HG03060 (cell line): Measurements from ENCODE around the gene ZNF608.
A peak's percentile ranks its signal among the peaks of the same experiment; 100 is the strongest.

ENCODE experiments used
- ATAC-seq: cut with Tn5 transposase; IDR thresholded peaks from one replicate; pipeline ENCODE4 v1.9.1; 2021; ENCODE audit warnings: low read depth, moderate number of reproducible peaks; ENCODE audit not compliant: unreplicated experiment

The ZNF608 gene

DNA sequence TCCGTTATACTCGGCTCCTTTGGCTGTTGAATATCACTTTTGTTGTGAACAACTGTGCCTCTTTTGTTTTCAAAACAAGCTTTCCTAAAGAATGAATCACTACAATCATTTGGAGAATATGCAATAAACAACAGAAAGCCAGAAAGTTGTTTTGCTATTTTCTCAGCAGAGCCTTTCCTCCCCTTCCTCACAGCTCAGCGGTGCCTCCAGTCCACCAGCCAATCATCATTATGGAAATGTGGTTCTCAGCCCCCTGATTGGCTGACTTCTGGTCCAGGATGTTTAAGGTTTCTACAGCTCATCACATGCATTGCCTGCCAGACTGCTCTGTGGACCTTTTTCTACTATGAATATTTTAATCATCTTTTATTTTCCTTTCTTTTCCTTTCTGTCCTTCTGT is 9.1 kb upstream of the ZNF608 start:
- no peak for ATAC-seq

DNA sequence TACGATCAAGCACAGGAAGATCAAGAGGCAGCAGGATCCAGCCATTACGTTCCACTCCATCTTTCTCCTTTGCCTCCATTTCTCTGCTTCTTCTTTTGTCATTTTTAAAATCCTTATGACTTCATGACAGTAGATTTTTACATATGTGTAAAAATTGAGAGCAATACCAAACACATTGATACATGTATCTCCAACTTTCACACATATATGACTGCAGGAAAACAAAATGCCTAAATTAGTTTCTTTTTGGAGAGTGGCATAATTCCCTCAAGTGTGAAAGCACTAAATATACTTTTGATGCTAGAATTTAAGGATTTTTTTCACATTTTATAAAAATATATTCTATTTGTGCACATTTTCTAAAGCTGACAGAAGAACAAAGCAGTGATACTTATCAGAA is 8.6 kb upstream of the ZNF608 start:
- no peak for ATAC-seq

DNA sequence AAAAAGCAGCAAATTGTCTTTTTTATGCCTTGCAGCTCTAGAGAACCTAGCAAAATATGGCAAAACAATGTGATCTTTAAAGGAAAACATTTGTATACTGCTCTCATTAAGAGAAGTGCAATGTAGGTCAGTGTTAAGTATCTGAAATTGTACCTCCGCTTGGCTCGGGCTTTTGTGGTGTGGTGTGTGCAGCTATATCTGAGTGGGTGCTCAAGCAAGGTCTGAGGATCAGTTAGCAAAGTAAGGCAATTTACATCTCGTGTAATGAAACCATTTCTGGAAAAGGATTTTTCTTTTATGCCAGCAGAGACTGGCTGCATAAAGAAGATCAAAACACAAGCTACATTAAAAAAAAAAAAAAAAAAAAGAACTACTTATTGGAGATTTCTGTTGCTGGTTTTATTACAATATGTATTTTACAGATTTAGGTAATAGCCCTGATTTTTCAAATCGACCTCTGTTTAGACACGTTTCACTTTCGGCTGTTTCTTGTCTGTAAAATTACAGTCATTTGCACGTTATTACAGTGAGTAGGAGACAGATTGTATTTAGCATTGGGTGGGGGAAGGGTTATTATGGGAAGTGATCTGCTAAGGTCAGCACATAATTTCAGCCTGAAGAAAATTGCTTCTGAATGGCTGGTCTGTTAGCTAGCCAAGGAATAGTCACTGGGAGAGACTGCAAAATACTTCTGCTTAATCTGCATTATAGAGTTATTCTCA is 7.9 kb upstream of the ZNF608 start:
- no peak for ATAC-seq

DNA sequence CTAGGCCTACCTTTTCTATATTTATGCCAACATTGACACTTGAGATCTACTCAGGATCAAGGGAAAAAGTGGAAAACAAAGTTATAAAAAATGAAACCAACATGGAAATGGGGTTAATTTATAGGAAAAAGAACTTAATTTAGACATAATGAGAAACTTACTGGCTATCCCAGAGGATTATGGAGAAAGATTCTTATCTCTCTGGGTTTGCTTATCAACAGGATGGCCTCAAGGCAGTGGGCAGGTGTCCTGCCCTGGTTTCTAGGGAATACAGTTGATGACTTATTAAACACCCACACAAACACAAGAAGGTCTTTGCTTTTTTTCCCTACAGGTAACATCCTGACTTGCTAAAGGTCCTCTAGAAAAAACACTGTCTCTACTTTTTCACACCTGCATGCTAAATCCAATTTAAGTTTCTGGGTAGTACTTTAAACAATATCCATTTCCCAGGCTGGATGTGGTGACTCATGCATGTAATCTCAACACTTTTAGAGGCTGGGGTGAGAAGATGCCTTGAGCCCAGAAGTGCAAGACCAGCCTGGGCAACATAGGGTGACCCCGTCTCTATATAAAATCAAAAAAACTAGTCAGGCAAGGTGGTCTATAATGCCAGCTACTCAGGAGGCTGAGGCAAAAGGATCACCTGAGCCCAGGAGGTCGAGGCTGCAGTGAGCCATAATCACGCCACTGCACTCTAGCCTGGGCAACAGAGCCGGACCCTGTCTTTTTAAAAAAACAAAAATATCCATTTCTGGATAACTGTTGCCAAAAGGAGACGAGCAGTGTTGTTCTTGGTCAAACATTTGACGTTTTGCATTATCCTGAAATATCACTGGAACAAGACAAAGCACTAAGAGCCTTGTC is 6.6 kb upstream of the ZNF608 start:
- no peak for ATAC-seq

DNA sequence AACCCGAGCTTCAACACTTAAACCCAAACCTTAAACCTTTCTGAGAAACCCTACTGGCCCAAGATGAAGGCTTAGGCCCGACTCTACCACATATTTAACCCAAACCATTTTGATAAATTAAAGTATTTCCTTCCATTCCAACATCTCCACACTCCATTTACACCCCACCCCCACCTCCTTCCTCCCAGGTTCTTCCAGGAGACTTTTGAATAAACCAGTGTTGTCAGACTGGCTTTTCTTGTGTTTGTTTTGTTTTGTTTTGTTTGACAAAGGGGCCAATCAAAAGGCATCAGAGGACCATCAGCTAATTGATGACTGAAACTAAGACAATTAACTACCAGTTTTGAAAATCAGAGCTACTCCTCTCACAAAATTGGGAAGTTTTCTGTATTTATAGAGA is 4.6 kb upstream of the ZNF608 start:
- no peak for ATAC-seq

DNA sequence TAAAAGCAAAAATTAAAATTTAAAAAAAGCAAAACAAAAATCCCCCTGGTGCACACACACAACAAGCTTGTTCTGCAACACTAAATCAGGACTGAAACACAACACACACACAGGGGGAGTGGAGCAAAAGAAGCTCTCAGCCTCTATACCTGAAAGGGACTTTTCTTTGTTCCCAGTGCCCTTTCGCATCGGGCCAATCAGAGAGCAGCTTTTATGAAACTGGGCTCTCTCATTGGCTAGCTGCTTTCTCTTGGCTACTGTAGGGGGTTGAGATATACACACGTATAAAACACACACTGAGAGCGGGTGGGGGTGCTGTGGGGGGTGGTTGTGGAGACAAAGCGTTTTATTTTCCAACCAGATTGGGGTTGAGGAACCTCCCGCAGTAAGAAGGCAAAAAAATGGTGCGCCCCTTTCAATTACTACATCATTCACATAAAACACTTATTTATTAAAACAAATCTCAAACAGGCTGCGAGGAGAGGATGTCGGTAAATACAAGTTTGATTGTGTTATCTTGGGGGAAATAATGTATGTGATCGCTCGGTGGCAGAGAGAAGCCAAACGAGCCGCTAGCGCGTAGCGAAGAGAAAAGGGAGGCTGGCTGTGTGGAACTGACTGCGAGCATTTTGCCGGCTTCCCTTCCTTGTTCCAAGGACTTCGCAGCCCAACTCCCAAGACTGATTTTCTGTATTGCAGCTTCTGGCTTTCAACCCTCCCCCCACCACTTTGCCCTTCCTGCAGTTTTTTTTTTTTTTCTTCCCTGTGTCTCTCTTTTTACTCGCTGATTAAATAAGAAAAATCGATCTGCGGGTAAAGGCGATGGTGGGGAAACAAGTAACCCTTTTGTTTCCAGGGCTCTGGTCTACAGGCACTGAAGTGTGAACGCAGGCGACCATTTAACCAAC is 2.5 kb upstream of the ZNF608 start:
- ATAC-seq = peak; percentile 80

DNA sequence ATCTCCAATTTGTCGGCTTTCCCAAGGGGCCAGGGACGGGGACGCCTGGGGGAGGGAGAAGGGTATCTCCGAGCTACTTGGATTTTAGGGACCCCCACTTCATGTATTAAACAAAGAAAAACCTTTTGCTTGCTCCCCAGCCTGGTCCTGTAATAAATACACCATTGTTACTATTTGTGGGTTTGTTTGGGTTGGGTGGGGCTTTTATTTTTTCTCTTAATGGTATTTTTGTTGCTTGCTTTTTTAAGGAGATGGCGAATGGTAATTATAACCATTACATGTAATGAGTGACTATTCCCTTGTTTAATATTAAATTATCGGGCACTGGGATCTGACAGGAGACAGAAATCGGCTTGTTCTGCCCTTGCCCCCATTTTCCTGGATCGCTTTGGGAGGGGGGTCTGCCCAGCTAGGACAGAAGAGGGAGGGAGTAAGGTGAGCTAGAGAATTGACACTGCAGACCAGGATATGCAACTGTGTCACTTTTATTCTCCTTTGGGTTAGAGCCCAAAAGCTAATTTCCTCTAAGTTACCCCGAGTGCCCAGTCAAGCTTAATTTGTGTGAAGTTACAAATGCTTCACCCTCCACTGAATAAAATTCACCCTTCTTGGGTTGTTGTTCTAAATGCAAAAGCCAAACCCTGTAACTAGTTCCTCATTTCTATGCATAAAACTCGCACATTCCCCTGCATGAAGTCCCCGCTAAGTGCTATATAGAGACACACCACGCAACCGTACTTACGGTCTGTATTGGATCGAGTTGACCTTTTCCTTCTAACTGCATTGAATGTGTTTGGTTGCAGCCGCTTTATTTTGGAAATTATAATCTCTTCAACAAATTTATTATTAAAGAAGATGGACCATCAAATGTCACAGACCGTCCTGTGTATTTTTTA is 1.6 kb upstream of the ZNF608 start:
- ATAC-seq = peak; percentile 32

DNA sequence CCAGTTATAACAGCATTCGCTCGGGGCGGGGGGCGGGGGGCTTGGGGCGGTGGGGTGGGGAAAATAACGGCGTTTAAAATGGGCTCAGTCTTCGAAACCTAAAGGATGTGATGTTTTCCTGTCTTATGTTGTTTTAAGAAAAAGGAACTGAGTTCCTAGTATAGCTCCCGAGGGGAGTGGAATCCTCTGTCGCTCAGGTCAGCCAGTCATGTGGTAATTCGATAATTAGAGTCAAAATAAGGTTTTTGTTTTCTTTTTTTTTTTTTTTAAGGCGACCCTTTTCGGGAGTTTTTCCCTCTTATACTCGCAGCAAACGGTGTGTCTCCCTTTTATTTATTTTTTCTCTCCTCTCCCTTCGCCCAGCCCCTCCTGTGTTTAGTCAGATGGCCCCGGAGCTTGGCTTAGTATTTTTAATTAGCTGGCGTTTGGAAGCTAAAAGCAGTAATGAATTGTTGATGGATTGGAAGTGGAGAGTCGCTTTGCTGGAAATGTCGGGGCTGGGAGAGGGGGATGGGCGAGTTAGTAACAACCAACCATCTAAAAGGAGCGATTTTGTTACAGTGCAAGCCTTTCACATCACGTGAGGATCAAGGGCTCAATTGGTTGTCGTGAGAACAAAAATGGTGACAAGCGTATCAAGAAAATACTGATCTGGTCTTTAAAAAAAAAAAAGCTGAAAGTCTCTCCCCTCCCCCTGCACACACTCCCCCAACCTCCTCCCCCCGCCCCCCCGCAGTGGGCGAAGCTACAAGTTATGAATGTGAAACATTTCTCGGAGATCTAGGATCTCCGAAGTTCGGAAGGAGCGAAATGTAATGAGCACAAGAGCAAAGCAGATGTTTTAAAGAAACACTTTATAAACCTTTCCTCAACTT is 714 bp upstream of the ZNF608 start:
- no peak for ATAC-seq

DNA sequence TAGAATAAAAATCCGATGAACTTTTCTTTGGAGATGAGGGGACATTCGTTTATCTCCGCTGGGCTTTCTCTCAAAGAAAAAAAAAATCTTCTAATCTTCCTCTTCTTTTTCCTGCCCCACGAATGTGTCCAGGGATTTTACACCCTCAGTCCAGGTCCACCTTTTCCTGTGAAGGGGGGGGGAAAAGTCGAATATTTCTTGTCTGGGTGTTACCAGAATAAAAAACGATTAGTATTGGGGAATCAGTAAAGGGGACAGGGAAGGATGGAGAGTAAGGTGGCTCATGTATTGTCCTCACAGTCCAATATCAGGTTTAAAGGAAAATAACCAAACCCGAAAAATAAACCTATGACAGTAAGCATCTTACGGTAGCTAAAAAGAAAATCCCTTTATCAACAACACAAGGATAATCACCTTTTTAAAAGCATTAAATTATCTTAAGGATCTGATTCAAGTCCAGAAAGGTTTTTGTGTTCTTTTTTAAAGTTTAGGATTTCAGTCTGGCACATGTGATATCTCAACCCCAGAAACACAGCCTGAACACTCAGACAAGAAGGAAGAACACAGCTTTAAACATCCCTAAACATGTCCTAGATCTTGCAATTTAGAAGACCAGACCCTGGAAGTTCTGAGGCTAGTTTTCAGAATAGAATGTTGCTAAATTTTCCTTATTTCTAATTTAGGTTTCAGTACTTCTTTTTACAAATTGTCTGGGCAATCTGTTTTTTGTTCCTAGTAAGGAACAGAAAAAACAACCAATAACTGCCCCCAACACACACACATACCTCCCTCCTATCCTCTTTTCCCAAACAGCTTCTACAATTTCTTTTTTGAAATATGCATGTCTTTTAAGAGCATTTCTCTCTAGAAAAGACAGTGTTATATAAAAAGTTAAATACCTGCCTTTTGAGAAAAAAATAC is 1.2 kb downstream of the ZNF608 start:
- ATAC-seq = no peak

DNA sequence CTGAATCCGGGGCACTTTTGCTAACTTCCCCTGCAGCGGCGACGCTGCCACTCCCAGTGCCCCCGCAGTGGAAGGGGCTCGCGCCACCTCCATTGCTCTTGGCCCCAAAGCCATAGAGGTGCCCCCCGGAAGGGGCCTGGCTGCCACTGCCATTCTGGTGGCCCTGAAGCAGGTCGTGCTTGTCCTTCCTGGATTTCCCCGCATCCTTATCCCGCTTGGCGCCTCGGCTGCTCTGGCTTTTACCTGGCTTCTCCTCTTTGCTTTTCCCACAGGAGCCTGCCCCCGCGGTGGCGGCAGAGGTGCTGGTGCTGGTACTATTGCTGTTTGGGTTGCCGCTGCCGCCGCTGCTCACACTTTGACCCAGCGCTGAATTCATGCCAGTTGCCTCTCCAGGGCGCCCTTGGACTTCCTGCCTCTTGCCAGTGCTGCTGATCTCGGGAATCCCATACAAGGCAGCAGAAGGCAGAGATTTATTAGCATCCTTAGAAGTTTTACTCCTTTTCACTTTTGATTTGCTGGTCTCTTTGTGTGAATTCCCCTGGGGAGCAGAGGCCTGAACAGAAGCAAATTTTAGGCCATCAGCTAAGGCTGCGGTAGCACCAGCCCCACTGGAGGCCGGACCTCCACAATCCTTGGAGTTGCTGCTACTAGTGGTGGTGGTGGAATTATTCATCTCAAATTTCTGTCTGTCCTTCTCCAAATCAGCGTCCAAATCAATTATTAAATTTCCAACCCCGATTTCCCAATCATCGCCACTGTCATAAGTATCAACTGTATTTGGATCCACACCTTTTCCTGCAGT is 2.1 kb downstream of the ZNF608 start:
- no peak for ATAC-seq

DNA sequence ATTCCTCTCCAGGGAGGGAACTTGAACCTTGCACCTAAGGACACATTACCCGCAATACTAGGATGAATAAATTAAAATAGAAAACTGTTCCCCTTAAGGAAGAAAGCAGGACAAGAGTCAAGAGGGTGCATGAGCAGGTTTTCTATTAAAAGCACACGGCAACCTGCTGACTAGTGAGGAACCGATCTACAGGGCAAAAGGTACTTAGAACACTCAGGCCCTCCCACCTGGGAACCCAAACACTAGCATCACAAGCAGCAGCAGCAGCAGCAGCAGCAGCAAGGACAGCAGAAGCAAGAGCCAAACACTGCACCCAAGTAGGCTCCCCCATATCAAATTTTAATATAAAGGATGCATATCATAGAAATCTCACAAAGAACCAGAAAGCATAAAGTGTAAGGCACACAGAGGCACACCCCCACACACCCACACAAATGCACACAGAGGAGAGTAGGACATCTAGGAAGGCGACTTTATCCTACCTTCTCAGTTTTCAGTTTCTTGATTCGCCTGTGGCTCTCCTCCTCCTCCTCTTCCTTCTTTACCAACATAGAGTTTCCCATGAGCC is 2.8 kb downstream of the ZNF608 start:
- ATAC-seq = no peak

DNA sequence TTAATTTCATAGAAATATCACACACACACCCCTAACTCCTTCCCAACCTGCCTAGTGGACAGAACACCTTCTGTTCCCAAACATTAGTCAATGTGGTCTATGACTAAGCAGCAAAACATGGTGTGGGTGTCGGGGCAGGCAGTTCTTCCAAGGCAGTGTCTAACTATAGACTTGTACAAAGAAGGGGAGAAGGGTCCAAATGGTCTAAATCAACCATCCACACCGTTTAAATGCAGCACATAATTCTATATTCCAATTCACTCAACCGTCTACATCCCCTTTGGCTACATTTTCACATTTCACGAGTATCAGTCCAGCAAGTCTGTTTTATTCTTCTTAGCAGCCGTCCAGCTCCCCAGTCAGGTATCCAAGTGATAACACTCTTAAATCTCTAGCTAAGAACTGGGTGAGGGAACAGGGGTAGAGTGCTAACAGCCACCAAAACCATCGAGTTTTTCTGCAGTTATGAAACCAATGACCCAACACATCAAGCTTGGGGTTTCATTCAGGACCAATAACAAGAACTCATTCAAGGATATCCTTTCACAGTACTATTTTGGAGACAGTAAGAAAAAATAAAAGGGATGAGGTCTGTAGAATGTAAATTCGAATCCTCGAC is 3.3 kb downstream of the ZNF608 start:
- no peak for ATAC-seq

DNA sequence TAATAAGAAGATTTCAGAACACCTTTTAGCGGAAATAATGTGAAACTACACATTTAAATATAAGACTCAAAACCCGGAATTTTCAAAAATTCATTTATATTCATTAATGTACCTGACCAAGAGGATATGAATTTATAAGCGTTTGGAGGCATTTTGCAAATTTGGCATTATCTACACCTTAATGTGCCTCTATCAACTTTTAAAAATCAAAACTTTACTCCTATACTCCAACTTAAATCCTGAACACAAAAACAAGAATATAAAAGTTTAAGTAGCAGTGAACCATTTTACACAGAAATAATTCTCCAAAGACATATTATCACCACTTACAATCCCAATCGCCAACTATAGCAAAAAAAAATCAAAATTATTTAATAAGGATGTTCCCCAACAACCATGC is 3.9 kb downstream of the ZNF608 start:
- no peak for ATAC-seq

DNA sequence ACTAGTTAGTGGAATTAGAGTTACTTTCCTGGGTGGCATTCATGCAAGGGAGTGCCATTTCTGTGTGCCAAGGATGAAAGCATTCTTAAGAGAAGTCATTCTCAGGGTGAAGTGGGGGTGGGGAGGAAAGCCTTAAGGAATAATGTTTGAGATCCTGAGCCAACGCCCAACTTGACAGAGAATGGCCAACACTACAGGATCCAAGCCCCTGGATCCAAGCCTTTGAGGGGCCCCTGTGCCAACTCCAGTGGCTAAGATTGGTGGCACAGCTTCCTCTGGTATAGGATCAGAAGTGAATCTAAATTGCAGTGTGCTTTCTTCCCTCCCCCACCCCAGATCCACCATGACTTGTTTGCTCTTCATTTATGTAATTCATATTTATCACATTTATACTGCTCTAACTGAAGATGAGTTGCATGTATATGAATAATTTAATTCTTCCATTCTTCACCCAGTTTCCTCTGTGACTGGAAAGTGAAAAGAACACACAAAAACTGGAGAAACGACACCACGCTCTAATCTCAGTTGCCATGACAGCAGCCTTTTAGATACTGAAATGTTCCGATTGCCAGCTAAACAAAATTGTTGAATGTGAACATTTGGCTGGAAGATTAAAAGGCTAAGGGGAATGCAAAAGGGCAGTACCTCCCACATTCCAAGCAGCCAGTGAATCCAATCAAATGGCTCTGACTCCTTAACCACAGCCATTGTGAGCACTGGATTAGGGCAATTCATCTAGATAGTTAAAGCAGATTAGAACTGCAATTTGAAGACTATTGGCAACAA is 4.5 kb downstream of the ZNF608 start:
- no peak for ATAC-seq

DNA sequence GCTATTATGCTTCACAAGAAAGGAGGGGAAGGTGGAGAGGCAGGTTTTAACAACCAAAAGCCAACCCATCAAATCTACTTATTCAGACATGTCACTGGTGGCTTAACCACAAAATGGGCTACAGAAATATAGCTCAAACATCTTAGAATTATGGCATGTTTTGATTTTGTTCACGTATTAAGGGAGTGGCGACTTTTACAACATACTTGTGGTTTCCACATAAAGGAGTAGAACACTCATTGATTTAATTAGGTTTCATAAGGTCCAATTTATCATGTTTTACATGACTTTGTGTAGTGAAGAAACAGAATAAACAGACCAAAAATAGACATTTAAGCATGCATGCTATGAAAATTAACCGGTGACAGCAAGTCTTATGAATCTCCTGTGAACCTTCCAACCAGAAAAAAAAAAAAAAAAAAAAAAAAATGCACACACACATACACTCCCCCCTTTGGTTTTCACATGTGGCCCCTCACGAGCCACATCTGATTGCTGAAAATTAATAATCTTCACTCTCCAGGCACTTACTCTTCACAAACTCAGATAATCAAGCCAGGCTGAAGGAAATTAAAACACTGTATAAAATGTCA is 5.4 kb downstream of the ZNF608 start:
- ATAC-seq = no peak
